K562 (cell line): Measurements from ENCODE around the gene STK11. TPM values are rescaled to one million over a fixed set of nuclear protein-coding genes. Genes with fewer than 3 reads are reported as not detected.

Experiments used
- ATAC-seq: fragments of 200-7000 bp; cut with Tn5 transposase; 3 replicates; pipeline ENCODE4 v1.9.1; 2020; ENCODE audit warnings: moderate library complexity
- BruUV-seq: library from RNA; stranded (reverse); fragments of 400-500 nt; replicated peaks from 2 replicates; lab custom pipeline; 2021; lab: Mats Ljungman, UMichigan
- CTCF ChIA-PET: fragments of 300-600 bp; formaldehyde crosslinking; extraction: SDS; loops from one replicate; lab custom pipeline; 2021; ENCODE audit warnings: low intra/inter-chr PET ratio; lab: Yijun Ruan, JAX
- POLR2A ChIA-PET: fragments of 300-600, 350-650 bp; sonication (Branson Sonifier 250); formaldehyde crosslinking; extraction: SDS; loops from one replicate; lab custom pipeline; 2021; ENCODE audit warnings: antibody characterized with exemption, inconsistent platforms; lab: Yijun Ruan, JAX
- DNase-seq, 4 experiments: peaks; one replicate each; pipeline versions ENCODE4 v3.0.0 to v3.0.0-alpha.2; 2011 to 2018; ENCODE audit warnings: low spot score in 3 of 4, mixed read lengths in 3 of 4; ENCODE audit errors: extremely low read depth in 1 of 4
- FAIRE-seq: peaks from 2 replicates; lab custom pipeline; 2011; peaks lifted over from hg19 to GRCh38; lab: Jason Lieb, UNC
- H2AFZ ChIP-seq: 2 replicates; pipeline ENCODE4 v1.6.0; 2011; ENCODE audit warnings: low read depth, low read length, control low read depth, inconsistent platforms
- H3K27ac ChIP-seq: fragments of 200-600 bp; 3 replicates; pipeline ENCODE4 v1.8.0; 2011; ENCODE audit warnings: low read depth, mild to moderate bottlenecking, control low read depth, inconsistent platforms, low read length, moderate library complexity, mixed read lengths; ENCODE audit errors: extremely low read depth
- H3K27me3 ChIP-seq, 2 experiments: fragments of 300-600 bp in 1 of 2; 2 replicates in 1 of 2; 3 replicates in 1 of 2; pipeline versions ENCODE4 v1.6.0 to v1.8.0; 2011; ENCODE audit warnings: inconsistent platforms in 2 of 2, low read length in 2 of 2, mild to moderate bottlenecking in 1 of 2, mixed read lengths in 1 of 2, moderate library complexity in 1 of 2; ENCODE audit not compliant: control insufficient read depth in 2 of 2, insufficient read depth in 2 of 2
- H3K36me3 ChIP-seq: fragments of 300-600 bp; 3 replicates; pipeline ENCODE4 v1.8.0; 2011; ENCODE audit warnings: mild to moderate bottlenecking, low read length, inconsistent platforms; ENCODE audit not compliant: control insufficient read depth, insufficient read depth
- H3K4me1 ChIP-seq, 2 experiments: fragments of 200-600 bp in 1 of 2; replicated peaks in 1 of 2; 2 replicates in 1 of 2; 3 replicates in 1 of 2; pipeline versions ENCODE4 v1.5.1 to v1.8.0; 2011; ENCODE audit warnings: inconsistent platforms in 2 of 2, low read length in 2 of 2, mild to moderate bottlenecking in 1 of 2, mixed read lengths in 1 of 2, moderate library complexity in 1 of 2; ENCODE audit not compliant: control insufficient read depth in 2 of 2, insufficient read depth in 2 of 2
- H3K4me2 ChIP-seq: 2 replicates; pipeline ENCODE4 v1.6.1; 2011; ENCODE audit warnings: low read length, control low read depth, inconsistent platforms, mixed read lengths; ENCODE audit not compliant: insufficient read depth
- H3K4me3 ChIP-seq: fragments of 200-600 bp; sonication (generic), shearing (Covaris generic); 2 replicates; pipeline ENCODE4 v1.5.1; 2016; ENCODE audit warnings: control low read depth, inconsistent platforms
- H3K79me2 ChIP-seq: fragments of 200-600 bp; 3 replicates; pipeline ENCODE4 v1.8.0; 2011; ENCODE audit warnings: low read length, inconsistent platforms; ENCODE audit not compliant: control insufficient read depth, insufficient read depth
- H3K9ac ChIP-seq, 2 experiments: 2 replicates each; pipeline versions ENCODE4 v1.6.0 to v1.6.1; 2011; ENCODE audit warnings: low read depth in 2 of 2, low read length in 2 of 2, control low read depth in 1 of 2, inconsistent platforms in 1 of 2, mild to moderate bottlenecking in 1 of 2, mixed read lengths in 1 of 2; ENCODE audit not compliant: insufficient read depth in 1 of 2
- H3K9me1 ChIP-seq: one replicate; pipeline ENCODE4 v1.6.0; 2011; ENCODE audit warnings: inconsistent platforms, mild to moderate bottlenecking, low read length, moderate library complexity; ENCODE audit not compliant: control insufficient read depth, insufficient read depth
- H3K9me3 ChIP-seq: replicated peaks from 2 replicates; pipeline ENCODE4 v1.5.1; 2011; ENCODE audit warnings: low read depth, low read length, inconsistent platforms; ENCODE audit not compliant: control insufficient read depth, insufficient read depth
- H4K20me1 ChIP-seq: replicated peaks from 2 replicates; pipeline ENCODE4 v1.6.1; 2011; ENCODE audit warnings: low read length, inconsistent platforms, mixed read lengths; ENCODE audit not compliant: control insufficient read depth, insufficient read depth
- BCL6 ChIP-seq: fragments of 250-450 bp; sonication (Bioruptor Pico); IDR thresholded peaks from 2 replicates; pipeline ENCODE4 v1.4.0; 2020
- HSF4 ChIP-seq: fragments of 250-450 bp; sonication (Bioruptor Pico); IDR thresholded peaks from 2 replicates; pipeline ENCODE4 v2.1.2; 2022; ENCODE audit warnings: mild to moderate bottlenecking, moderate library complexity, borderline replicate concordance
- NONO ChIP-seq, 2 experiments: fragments of 200-400 bp in 1 of 2; fragments of 450-650 bp in 1 of 2; formaldehyde crosslinking in 1 of 2; IDR thresholded peaks; 2 replicates each; pipeline ENCODE4 v1.6.1; 2017; ENCODE audit warnings: low read depth in 2 of 2, mild to moderate bottlenecking in 2 of 2, moderate library complexity in 2 of 2, low read length in 1 of 2
- POLR2G ChIP-seq: fragments of 200-400 bp; formaldehyde crosslinking; IDR thresholded peaks from 2 replicates; pipeline ENCODE4 v1.6.1; 2017; ENCODE audit warnings: low read depth, mild to moderate bottlenecking, antibody characterized with exemption, low read length, moderate library complexity
- POLR3A ChIP-seq: IDR thresholded peaks from 2 replicates; pipeline ENCODE4 v1.6.1; 2011; ENCODE audit warnings: borderline replicate concordance, mild to moderate bottlenecking, moderate library complexity; ENCODE audit not compliant: insufficient read length, insufficient read depth; ENCODE audit errors: extremely low read depth
- TCFL5 ChIP-seq: fragments of 250-450 bp; sonication (Bioruptor Pico); conservative IDR thresholded peaks from 2 replicates; pipeline ENCODE4 v1.6.1; 2021; ENCODE audit warnings: mild to moderate bottlenecking, moderate library complexity, matching md5 sums
- ZNF274 ChIP-seq: IDR thresholded peaks from 2 replicates; pipeline ENCODE4 v1.6.1; 2011; ENCODE audit warnings: low read depth, mild to moderate bottlenecking, low read length, moderate library complexity, borderline replicate concordance
- WGBS: fragments of 100-300 bp; shearing (Covaris generic); methylation state at CpG from one replicate; pipeline ENCODE4 v1.1.6; 2016; ENCODE audit warnings: low coverage, mixed read lengths; ENCODE audit not compliant: insufficient coverage; ENCODE audit errors: missing lambda C conversion rate; 5-methylcytosine and 5-hydroxymethylcytosine counted together
- in situ Hi-C: fragments of 300-500 bp; cut with MboI; formaldehyde crosslinking; loops from 4 replicates; pipeline ENCODE4 v1.15.0; 2018; ENCODE audit warnings: inconsistent platforms, mixed read lengths
- intact Hi-C: fragments of 100-400 bp; cut with micrococcal nuclease; formaldehyde crosslinking; loops from 2 replicates; pipeline ENCODE4 v1.14.2; 2022
- polyA plus RNA-seq, 8 experiments: library from polyadenylated mRNA; depleted of rRNA in 4 of 8; stranded (reverse) in 5 of 8; unstranded in 3 of 8; fragments of >200 nt; fragmentation: Nextera tagmentation in 2 of 8; fragmentation: Illumina TruSeq in 1 of 8; extraction: Ambion mirVana in 2 of 8; extraction: Trizol in 1 of 8; gene quantifications; 2 replicates each; pipeline versions ENCODE4 v1.2.1 to v1.2.3, GENCODE V29; 2011 to 2014; ENCODE audit warnings: inconsistent platforms in 1 of 8, missing spikeins in 1 of 8
- total RNA-seq, 7 experiments: library from RNA; depleted of rRNA in 6 of 7; stranded (reverse); fragments of >200 nt in 6 of 7; fragmentation: Illumina TruSeq in 2 of 7; extraction: Trizol in 2 of 7; gene quantifications; 2 replicates each; pipeline versions ENCODE4 v1.2.1 to v1.2.3, GENCODE V29; 2011 to 2021; ENCODE audit warnings: low replicate concordance in 1 of 7

Gene STK11
- total and polyA plus RNA-seq, 9 of the 15 experiments (the other 6 are each of a cell fraction or from before 2014, with no cell fraction given) = 0.15 to 96.5 (median 31.7) TPM

DNA sequence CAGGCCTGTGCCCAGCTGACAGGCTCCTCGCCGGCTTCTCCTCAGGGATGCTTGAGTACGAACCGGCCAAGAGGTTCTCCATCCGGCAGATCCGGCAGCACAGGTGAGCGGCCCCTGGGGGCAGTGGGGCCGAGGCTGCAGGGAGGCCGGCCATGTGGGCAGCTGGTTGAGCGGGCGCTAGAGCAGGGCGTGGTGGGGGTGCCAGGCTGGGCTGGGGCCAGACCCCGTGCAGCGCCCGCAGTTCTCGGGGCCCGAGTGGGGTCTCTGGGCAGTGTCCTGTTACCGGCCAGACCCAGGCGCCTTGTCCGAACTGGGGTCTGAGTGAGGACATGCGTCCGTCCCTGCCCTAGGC, 16.3 kb downstream of the STK11 start:
- in situ Hi-C loops (no loop called here), intact Hi-C loops (loop anchor here (2.0 kb wide), 1 partner anchor 15 kb away; no protein-coding TSS in a partner anchor)
- H3K79me2 ChIP-seq = peaks cover 46% of the 10 kb centered on the region
- CTCF ChIA-PET = interaction anchor here (0.8 kb wide), 2 partner anchors 18 to 27 kb away, joined by 3 read pairs; partner anchors contain the start of gene MIDN
- DNase-seq (no peak), FAIRE-seq (no peak), ATAC-seq (no peak)
- no peak overlapping the region for H3K4me3 ChIP-seq
- TF ChIP-seq BCL6 (CRISPR knock-in tag) (no peak), ZNF274 (no peak), TCFL5 (CRISPR knock-in tag) (no peak), POLR3A (no peak), NONO (IDR thresholded peaks at IDR 0.05; ENCODE audit: low read depth in 2 of 2, low read length in 1 of 2) (no peak), HSF4 (no peak), POLR2G (peak; percentile 18)
- no peak overlapping the region for H3K4me2 ChIP-seq
- peaks cover 27% of the 10 kb centered on the region for H4K20me1 ChIP-seq
- H3K9me3 ChIP-seq = no peaks in the 10 kb centered on the region
- H3K4me1 ChIP-seq = peaks cover 8 to 80% of the 10 kb centered on the region in 2 experiments; a peak in 4 of 5 replicates
- peaks cover 84% of the 10 kb centered on the region; the same call in 2 of the 3 replicates for H3K36me3 ChIP-seq
- H3K9me1 ChIP-seq = peaks cover under 1% of the 10 kb centered on the region
- no peak overlapping the region for H3K9ac ChIP-seq
- BruUV-seq = no TSS peak
- WGBS = 98% methylated on average over 9 of the region's 22 CpGs
- POLR2A ChIA-PET = interaction anchor here (0.6 kb wide), 1 partner anchor 11 kb away, joined by 3 read pairs; no protein-coding TSS in a partner anchor
- no peak overlapping the region for H3K27ac ChIP-seq
- H2AFZ ChIP-seq = no peak overlapping the region
- H3K27me3 ChIP-seq = no peaks in the 10 kb centered on the region
